NCI-H1694 treated with DMSO at 0.1 percent for 48 hours (cell line): ENCODE data around the gene LMF2.

Experiments used
- DNase-seq: peaks from one replicate; lab custom pipeline; 2025; lab: John Stamatoyannopoulos, UW

The LMF2 gene

DNA sequence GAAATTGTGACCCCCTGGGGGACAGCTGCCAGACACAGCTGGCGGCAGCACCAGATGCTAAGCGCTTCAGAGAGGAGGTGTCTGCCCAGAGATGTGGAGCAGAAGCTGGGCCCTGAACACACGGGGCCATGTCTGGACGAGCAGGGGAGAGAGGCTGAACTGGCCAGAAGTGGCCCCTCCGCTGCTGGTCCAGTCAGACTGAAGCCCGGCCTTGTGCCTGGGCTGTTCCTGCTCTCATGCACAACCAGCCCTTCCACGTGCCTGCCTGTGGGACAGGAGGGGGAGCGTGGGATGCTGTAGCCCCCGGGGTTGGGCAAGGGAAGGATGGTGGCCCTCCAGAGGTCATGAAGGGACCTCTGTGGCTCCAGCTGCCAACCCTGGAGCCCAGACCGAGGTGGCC is 24.4 kb downstream of the LMF2 start:
- DNase-seq: no peak

DNA sequence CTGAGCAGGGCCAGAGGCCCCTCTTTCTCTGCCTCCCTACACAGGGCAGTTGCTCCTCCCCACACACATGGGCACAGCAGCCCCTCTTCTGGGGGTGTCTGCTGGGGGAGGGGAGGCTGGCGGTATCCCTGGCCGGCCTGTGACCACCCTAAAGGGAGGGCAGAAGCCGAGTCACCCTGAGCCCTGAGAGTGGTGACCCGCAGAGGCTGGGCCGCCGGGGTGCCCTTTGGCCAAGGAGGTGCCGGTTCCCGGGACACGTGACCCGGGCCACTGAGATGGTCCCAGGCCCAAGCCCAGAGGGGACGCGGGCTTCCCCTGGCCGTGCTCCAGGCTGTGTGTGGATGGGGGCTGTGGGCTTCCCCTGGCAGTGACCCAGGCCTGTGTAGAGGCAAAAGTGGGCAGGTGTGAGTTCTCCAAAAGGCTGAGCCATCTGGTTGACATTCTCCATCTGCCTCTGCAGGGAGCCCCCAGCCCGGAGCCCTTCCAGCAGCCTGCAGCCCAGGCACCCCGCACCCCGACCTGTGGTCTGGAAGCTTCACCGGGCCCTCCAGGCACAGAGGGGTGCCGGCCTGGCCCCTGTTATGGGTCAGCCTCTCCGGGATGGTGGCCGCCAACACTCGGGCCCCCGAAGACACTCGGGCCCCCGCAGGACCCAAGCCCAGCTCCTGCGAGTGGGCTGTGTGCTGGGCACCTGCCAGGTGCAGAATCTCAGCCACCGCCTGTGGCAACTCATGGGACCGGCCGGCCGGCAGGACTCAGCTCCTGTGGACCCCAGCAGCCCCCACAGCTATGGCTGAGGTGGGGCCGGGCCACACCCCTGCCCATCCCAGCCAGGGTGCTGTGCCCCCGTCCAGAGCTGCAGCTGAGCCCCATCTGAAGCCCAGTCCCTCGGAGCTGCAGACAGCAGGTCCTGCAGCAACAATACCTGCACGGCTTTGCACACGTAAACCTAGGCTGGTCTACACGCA is 25.1 kb downstream of the LMF2 start:
- DNase-seq: peak; percentile 67

DNA sequence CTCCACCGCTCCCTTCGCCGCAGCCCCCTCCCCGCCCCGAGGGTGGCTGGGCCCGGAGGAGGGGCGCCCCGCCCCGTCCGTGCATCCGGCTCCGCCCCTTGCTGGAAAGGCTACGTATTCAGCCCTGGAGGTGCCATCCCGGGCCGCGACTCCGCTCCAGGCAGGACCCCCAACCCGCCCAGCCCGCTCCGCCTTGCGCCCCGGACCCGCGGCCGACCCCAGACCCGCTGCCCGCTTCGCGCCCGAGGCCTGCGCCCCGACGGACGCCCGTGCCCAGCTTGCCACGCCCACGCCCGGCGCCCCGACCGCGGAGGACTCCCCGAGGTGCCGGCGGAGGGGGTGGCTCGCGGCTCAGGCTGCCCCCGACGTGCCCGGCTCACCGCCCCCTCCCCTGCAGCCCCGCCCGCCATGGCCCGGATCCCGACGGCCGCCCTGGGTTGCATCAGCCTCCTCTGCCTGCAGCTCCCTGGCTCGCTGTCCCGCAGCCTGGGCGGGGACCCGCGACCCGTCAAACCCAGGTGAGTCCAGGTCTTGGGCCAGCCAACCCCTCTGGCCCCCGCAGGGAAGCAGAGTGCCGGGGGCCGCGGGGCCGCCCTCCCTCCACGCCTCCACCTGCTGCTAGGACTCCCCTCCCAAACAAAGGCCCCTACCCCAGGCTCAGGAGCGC is 25.9 kb downstream of the LMF2 start, which contains the start of gene ADM2:
Gene ADM2 (plus strand): TSS at position 104 of the 667 bp plus-strand sequence. CDS start 305 bp downstream, at position 409.
- no peak for DNase-seq

DNA sequence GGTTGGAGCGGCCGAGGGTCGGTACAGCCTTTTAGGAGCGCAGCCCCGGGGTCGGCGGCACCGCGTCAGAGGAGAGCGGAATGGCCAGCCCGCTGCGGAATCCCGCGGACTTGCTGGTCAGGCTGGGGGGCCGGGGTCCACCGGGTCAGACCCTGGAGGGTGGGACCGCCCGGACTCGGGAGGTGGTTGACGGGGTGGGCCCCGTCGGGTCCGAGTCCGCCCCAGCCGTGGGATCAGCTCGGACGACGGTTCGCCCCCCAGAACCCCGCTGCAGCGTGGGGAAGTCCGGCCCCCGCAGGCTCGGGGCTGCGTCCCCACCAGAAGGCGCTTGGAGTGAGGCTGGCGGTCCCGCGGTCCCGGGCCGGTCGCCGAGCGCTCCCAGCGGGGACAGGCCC is 26.5 kb downstream of the LMF2 start:
- DNase-seq: no peak

DNA sequence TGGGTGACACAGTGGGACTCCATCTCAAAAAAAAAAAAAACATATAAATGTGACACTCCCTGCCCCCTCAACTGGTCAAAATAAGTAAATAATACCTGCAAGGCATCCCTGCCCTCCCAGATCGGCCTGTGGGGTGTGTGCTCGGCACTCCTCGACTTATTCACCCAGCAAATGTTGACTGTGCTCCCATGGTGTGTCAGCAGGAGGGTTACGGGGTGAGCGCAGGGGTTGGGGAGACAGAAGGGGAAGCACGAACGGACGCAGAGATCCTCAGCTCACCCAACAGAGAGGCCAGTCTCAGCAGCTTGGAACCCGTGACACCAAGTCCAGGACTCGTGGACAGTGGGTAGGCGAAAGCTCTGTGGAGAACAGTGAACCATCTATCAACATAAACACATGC is 27.8 kb downstream of the LMF2 start:
- no peak for DNase-seq

DNA sequence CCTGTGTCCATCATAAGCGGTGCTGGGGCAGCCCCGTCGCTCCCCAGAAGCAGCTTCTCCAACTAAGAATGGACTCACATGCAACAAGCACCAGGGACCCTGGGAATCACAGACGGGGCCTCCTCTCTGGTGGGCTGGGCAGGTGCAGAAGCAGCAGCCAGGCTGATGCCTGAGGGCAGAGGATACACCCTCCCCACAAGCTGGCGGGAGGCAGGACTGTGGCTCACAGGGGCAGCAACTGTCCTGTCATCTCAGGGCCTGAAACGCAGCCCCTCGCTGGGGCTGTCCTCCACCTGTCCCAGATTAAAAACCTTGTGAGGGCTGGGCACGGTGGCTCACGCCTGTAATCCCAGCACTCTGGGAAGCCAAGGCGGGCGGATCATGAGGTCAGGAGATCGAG is 29.6 kb downstream of the LMF2 start:
- no peak for DNase-seq

DNA sequence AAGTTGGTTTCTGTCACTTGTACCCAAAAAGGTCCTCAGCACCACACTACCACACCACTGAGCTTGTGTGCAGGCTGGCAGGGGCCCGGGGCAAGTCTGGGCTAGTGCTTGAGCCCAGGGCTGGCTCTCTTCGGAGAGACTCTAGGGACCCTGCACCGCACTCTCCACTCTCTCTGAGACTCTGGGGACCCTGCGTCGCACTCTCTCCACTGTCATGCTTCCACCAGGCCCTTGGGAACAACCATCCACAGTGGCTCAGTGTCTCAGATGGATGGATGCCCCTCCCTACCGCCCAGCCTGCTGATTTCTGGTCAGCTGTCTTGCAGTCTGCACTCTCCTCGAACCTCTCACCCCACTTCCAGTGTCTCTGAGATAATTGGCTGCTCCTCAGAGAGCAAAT is 30.6 kb downstream of the LMF2 start:
- no peak for DNase-seq

DNA sequence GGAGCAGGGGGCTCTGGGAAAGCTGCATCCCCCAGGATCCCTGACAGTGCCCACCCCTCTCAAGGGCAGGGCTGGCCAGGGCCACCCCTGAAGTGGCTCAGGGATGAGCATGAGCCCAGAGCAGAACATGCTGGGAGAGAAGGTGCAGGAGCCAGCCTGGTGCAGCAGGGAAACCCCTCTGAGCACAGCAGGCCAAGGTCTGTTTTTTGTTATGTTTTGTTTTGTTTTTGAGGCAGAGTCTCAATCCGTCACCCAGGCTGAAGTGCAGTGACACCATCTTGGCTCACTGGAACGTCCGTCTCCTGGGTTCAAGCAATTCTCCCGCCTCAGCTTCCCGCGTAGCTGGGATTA is 31.9 kb downstream of the LMF2 start:
- no peak for DNase-seq

DNA sequence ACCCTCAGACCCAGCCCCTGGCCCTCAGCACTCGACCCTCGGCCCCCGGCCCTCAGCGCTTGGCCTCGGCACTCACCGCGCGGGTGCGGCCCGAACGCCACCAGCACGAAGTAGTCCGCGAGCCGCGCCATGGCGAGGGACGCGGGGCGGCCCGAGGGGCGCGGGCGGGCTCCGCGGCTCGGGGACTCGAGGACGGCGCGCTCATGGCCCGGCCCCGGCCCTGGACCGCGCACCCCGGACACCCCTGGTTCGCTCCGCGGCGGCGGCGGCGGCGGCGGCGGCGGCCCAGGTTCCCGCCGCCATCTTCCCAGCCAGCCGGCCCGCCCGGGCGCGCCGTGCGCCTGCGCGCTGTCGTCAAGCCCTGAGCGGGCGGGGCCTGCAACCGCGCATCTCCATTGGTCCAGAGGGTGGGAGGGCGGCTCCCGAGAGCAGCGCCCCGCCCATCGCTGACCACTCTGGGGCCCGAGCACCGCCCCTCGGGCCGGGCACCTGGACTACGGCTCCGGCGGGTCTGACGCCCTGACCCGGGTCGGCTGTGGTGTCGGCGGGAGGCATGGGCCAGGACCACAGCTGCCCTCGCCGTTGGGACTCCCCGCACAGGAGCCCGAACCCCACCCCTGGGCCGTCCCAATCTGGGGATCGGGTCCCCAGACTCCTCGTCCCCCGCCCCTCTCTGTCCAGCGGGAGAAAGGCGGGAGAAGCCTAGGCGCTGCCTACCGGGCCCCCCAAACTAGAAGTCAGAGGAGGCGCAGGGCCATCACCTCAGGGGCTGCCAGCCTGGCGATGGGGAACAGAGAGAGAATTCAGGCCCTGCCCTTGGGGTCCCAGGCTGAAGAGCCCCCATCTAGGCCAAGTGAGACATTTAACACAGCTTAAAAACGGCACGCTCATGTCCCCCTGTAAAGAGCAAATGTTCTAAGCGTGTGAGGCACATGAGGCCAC is 32.5 kb downstream of the LMF2 start, which contains the start of gene SBF1:
Gene SBF1 (minus strand): TSS at position 326 of the 942 bp plus-strand sequence. CDS start 195 bp downstream, at position 131.
- peak; percentile 63 for DNase-seq

DNA sequence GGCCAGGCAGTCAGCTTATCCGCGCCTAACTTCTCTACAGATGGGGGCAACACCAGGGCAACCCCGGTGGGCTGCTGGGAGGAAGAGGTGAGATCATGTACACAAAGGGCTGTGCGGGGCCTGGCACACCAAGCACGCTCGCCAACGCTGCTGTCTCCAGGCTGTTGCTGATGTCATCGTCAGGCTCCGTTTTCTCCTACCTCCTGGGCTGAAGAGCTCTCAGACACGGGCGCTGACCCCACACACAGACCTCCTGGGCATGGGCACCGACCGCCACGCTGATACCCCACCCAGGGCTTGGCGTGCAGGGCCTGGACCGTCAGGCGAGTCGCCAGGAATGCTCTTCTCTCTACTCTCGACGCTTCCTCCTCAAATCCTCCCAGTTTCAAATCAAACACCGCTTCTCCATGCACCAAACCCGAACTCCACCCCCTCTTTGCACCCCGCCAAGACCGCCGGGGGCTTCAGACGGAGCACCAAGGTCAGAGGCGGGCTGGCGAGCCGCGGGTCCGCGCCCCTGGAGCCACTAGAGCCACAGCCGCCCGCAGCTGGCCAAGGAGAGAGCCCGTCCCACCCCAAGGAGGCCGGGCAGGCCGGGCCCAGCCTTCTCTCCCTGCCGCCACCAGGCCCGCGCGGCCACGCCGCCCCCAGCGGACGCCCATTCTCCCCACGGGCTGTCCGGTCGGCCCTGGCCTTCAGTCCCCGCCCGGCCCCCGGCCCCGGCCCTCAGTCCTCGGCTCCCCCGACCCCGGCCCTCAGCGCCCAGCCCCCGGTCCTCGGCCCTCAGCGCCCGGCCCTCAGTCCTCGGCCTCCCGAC is 33.4 kb downstream of the LMF2 start:
- no peak for DNase-seq

DNA sequence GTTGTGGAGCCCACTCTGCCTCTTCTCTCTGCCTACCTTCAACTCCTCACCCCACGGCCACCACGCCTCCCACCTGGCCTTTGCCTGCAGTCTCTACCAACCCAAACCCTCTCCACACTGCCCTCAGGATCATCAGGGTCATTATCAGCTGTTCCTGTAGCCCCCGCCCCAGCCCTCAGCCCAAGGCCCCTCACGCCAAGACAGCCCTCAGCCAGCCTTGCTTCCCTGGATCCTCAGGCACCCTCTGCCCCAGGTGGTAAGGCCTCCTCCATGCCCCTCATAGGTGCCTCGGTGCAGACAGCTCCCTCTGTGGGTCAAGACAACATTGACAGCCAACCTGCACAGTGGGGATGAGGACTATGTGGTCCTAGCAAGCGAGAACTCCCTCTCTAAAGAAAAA is 34.4 kb downstream of the LMF2 start:
- DNase-seq: peak; percentile 10

DNA sequence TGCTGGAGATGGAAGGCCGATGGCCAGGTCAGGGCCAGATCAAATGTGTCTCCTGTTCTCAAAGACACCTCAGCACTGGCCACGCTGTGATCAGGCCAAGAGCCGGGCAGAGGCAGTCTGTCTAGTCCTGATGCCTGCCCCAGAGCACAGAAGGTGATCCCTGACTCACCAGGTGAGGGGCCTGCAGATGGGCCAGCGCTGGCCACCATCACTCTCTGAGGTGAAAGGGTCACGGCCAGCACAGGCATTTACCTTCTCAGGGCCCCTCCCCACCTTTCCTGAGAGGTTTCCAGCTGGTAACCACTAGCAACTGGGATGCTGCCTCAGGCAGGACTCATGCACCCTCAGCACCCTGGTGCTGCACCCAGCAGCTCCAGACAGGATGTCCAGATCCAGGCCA is 35.5 kb downstream of the LMF2 start:
- no peak for DNase-seq

DNA sequence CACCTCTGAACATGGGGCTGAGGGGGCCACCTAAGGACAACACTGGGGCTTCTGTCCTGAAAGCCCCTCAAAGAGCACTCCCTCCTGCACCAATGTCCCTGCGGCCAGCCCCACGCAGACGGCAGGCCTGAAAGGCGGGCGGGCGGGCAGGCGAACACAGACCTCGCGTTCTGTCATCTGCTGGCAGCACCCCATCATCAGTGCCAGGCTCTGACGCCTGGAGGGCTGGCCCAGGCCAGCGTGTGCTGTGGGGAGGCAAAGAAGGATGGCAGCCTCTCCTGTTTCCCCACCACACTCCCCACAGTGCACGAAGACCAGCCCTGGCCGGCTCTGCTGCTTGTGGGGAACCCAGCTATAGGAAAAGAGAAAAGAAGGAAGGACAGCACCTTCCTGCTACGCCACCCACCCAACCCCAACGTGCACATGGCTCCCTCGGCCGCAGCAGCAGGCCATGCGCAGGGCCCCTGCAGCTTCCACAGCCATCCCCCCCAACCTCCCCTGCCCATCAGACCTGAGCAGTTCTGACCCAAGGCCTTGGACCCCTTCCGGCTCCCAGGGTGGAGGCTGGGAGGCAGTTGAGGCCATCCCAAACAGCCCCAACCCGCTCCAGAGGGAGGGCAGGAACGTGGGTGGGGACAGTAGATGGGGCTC is 36.2 kb downstream of the LMF2 start:
- DNase-seq: no peak

DNA sequence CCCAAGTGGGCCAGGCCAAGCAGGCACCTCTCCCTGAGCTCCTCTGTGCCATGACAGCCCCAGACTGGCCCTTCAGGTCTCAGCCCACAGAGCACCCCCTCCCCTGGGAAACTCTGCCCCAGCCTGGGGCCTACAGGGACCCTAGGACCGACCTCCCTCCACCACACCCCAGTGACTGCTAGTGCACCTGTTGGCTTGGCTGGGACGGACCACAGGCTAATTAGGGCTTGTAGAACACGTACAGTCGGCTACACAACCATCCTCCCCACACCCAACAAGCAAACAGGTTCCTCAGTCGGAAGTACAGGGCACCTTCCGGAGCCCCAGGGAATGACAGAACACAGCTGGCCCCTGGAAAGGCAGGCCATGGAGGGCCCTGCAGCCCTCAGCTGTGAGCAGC is 37.0 kb downstream of the LMF2 start:
- no peak for DNase-seq

DNA sequence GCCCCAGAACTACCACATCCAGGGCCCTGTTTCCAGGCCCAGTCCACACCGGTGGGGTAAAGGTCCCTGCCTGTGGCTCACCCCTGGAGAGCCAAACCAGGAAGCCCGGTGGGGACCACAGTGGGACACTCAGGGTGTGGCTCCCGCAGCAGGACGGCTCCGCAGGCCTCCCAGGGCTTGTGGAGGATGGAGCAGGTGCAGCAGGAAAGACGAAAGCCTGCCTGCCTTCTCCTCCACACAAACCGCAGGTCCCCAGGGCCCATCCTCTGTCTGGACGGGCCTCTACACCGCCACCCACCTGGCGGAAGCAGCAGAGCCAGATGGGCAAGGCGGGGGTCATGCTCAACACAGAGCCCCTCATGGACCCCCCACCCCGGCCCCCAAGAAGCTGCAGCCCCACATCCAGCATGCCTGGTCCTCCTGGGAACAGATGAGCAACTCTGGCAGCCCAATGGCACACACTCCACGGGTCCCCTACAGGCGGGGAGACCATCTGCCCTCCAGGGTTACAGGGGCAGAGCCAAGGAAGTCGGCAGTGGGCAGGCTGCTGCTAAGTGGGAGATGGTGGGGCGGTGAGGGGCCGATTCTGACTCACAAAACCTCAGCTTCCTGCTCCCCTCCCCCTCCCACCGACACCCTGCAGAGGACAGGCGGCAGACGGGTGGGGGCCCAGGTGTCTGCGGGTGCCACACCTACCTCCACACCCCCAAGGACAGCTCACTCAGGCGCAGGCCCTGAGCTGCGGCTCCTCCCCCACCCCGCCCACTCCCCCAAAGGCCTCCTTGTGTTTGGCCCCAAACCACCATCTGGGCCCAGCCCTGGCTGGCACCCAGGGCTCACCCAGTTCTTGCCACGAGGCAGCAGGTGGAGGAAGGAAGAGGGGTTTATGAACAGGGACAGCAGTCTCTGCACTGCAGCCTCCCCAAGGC is 37.9 kb downstream of the LMF2 start:
- peak; percentile 74 for DNase-seq

DNA sequence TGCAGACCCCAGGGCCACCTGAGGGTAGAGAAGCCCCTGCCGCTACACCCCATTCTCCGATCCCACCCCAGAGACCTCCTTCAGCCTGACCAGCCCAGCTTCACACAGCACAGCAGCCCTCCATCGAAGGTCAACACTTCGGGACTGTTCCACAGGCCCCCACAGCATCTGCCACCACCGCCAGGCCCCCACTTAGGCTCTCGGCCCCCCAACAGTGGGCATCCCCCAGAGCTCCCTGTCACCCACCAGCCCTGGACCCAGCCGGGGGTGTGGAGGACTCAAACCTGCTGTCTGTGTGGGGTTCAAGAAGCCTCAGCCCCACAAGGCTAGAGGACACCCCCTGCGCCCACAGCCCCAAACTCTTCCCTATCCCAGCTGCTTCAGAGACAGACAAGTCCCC is 38.9 kb downstream of the LMF2 start:
- DNase-seq: no peak

DNA sequence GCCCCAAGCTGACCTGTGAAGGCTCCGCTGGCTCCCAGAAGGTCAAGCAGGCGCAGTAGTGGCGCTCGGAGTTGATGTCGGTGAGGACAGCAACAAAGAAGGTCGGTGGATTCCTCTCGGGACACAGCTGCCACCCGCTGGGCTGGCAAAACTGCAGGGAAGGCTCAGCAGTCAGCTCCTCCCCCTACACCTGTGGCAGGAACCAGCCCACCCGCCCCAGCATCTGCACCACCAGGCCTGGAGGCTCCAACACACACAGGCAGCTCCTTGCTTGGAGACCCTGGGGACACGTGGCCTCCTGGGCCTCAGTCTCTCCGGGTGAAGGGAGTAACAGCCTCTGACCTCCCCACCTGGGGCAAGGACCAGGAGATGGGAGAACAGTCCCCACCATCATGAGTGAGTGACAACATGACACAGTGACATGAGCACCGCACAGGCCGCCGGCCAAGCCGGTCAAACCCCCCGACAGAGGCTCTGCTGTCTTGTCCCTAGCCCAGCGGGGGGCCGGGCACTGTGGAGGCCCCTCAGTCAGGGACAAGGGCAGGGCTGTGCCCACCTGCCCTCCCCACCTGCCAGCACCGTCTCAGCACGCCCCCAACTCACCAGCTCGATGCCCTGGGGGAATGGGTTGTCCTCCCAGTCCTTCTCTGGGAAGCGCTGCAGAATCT is 39.6 kb downstream of the LMF2 start:
- DNase-seq: no peak

DNA sequence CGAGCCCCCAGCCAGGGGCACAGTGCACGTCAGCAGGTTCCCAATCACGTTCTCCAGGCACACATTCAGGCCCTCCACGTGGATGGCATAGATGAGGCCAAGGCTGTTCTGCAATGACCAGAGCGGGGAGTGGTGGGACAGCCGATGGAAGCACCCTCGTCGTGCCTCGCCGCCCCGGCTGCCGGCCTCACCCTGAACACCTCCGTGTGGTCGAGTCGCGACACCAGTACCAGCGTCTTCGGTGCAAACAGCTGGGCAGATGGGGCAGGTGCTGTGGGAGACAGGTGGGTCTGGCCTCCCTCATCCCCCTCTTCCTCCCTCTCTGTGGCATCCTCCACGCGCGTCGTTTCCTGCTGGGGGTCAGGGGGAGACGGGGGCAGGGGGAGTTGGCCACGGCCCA is 40.2 kb downstream of the LMF2 start:
- DNase-seq: no peak
